Epithelial cell of proximal tubule (primary cell): ENCODE data around the gene PARD6B. TPM values are rescaled to one million over a fixed set of nuclear protein-coding genes. Genes with fewer than 3 reads are reported as not detected.
"Not testable (repeated sequence)": the region's sequence is repeated elsewhere in the genome, so short reads cannot be mapped to it uniquely, and the experiment has no call there.

Experiments used
- DNase-seq: peaks from one replicate; pipeline ENCODE4 v3.0.0-alpha.2; 2011; ENCODE audit warnings: low read depth
- H3K4me3 ChIP-seq: 2 replicates; pipeline ENCODE4 v1.5.1; 2011; ENCODE audit warnings: low read depth, mild to moderate bottlenecking, low read length
- total RNA-seq: library from RNA; depleted of rRNA; stranded (reverse); fragments of >200 nt; gene quantifications from 2 replicates; pipeline ENCODE4 v1.2.3, GENCODE V29; 2015
- TF ChIP-seq, protein P1 (sequence below): conservative IDR thresholded peaks from 2 replicates; pipeline ENCODE4 v1.5.1; 2012; ENCODE audit warnings: low read depth, mild to moderate bottlenecking, low read length

PARD6B gene
- total RNA-seq, 1 donor from 2014 or later = 44.4 TPM

DNA sequence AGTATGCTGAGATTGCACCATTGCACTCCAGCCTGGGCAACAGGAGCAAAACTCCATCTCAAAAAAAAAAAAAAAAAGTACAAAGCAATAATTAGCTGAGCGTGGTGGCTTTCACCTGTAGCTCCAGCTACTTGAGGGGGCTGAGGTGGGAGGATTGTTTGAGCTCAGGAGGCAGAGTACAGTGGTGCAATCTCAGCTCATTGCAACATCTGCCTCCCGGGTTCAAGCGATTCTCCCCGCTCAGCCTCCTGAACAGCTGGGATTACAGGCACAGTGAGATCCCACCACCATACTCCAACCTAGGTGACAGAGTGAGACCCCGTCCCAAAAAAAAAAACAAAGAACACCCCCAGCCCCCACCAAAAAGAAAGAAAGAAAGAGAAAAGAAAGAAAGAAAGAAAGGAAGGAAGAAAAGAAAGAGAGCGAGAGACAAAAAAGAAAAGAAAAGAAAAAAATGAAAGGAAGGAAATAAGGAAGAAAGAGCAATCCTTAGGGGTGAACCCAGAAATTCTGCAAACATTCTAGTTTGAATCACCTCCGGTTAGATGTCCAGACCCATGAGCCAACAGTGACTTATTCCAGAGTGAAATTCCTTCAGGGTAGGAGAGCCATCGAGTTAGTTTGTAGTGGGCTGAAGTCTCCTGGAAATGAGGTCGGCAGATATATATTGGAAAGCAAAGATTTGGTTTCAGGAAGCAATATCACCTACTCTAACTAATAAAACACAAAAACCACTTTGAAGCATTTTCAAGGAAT, 36.8 kb upstream of the PARD6B start:
- no peak for DNase-seq
- H3K4me3 ChIP-seq = no peak overlapping the region
- TF ChIP-seq, protein P1, sequence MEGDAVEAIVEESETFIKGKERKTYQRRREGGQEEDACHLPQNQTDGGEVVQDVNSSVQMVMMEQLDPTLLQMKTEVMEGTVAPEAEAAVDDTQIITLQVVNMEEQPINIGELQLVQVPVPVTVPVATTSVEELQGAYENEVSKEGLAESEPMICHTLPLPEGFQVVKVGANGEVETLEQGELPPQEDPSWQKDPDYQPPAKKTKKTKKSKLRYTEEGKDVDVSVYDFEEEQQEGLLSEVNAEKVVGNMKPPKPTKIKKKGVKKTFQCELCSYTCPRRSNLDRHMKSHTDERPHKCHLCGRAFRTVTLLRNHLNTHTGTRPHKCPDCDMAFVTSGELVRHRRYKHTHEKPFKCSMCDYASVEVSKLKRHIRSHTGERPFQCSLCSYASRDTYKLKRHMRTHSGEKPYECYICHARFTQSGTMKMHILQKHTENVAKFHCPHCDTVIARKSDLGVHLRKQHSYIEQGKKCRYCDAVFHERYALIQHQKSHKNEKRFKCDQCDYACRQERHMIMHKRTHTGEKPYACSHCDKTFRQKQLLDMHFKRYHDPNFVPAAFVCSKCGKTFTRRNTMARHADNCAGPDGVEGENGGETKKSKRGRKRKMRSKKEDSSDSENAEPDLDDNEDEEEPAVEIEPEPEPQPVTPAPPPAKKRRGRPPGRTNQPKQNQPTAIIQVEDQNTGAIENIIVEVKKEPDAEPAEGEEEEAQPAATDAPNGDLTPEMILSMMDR = no peak

DNA sequence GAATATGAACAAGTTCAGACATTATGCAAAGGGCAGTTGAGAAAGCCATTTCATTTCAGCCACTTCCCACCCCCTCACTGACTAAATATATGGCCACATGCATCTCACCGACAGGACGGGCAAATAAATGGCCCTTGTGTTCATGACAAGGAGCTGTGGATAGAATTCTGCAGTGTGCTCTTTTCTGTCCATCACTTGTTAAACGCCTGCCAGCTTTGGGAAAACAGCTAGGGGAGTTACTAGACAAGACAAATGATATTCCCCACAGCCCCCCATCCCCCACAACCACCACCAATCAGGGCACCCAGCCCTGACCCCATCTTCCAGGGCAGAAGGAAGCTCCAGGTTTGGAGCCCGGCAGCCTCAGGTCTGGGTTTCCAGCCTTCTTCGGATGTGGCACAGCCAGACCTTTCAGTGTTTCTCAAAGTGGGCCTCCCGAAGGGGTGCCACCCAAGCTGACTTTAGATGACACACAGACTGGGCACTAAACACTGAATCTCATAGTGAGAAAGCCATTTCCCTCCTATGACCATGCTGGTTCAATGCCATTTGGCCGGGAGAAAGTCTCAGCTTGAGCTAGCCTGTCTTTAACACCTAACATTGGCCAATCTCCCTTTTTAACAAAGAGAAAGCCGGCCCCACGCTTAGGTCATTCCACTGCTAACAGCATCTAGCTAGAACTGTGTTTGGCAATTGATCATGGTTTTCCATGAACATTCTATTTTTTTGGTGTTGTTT, 36.1 kb upstream of the PARD6B start:
- DNase-seq = no peak
- no peak overlapping the region for H3K4me3 ChIP-seq
- TF ChIP-seq, protein P1 = no peak

DNA sequence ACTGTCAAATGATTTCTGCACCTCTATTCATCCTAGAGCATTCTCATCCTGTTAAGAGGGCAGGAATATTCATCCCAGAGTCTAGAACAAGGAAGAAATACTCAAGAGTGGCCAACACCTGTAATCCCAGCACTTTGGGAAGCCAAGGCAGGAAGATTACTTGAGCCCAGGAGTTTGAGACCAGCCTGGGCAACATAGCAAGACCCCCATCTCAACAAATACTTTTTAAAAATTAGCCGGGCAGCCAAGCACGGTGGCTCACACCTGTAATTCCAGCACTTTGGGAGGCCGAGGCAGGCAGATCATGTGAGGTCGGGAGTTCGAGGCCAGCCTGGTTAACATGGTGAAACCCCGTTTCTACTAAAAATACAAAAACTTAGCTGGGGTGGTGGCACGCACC, 33.1 kb upstream of the PARD6B start:
- not testable (repeated sequence) for DNase-seq, H3K4me3 ChIP-seq

DNA sequence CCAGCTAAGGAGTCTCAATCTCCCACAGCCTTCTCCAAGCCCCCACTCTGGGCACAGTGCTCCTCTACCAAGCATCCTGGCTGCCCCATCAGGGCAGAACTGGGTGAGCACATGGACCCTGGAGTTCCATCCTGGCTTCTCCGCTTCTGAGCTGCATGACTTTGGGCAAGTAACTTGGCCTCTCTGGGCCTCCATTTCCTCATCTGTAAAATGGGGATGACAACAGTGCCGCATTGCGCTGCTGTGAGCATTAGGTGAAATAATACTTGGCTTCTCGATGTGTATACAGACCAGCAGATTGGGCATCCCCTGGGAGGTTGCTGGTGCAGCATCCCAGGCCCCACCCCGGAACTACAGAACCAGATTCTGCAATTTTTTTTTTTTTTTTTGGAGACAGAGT, 31.7 kb upstream of the PARD6B start:
- no peak overlapping the region for H3K4me3 ChIP-seq
- TF ChIP-seq, protein P1 = no peak
- DNase-seq = no peak

DNA sequence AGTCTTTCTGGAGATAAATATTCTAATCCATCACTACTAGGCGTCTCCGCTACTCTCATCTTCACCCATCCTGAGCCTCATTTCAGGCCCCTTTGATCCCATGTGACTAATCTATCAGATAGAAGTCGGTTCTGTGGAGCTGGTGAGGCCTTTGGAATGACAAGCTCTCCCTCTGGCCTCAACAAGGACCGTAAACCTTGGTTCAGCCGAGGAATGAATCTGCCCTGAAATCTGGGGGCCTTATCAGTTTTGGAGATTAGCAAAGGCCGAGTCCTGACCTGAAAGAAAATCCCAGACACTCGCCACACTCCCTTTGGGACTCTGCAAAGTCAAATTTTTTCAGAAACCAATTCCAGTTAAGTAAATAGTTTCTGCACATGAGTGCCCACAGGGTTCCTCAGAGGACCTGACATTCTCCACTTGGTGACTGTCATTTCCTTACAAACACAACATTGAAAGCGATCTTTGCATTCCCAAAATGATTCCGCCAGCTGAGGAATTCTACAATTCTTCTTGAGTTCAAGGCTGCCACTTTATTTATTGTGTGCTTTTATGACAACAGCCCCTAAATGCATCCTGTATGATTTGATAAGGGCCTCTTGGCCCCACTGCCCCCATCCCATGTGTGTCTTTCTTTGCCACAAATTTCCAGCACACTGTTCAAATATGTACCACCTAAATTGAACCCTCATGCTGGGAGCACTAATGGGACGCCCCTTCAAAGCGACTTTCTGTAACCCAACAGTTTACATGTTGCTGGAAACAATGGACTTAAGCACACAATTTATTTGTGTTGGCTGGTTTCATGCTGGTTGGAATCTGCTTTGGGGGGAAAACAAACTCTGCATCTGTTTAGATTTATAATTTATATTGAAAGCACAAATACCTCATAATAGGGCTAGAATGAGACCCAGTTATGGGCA, 30.1 kb upstream of the PARD6B start:
- no peak for DNase-seq
- TF ChIP-seq, protein P1 = no peak
- no peak overlapping the region for H3K4me3 ChIP-seq

DNA sequence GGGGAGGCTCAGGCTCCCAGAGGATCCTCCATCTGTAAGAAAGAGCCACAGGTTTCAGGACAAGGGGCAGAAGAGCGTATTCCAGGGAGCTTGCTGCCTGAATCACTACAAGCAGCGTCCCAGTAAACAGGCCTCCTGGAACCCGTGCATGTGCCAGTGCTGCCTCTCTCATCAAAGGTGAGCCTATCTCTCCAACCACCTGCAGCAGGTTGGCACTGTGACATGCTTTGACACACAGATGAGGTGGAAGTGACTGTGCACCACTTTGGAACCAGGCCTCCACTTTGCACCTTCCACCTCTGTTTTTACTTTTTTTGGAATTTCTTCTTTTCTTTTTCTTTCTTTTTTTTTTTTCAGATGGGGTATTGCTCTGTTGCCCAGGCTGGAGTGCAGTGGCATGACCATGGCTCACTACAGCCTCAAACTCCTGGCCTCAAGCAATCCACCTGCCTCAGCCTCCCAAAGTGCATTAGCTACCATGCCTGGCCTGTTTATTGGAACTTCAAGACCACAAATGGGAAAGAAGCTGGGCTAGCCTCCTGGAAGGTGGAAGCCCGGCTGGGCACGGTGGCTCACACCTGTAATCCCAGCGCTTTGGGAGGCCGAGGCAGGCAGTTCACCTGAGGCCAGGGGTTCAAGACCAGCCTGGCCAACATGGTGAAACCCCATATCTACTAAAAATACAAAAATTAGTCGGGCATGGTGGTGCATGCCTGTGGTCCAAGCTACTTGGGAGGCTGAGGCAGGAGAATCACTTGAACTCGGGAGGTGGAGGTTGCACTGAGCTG, 27.5 kb upstream of the PARD6B start:
- not testable (repeated sequence) for H3K4me3 ChIP-seq, DNase-seq

DNA sequence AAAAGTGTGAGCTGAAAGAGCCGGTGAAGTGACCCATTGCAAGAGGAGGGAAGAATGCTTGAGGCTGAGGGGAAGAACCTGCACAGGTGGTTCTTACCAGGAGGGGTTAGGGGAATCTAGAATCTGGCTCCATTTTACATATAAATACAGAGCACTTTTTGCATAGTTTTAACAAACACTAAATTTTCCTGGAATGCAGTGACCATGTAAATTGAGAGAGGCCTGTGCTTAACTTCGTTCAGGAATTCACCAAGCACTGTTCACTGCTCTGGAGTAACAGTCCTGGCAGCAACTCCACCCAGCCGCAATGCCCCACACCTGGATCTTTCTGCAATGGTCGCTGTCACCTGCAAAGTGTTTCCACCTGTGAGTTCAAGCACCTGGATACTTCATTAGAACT, 26.9 kb upstream of the PARD6B start:
- no peak overlapping the region for H3K4me3 ChIP-seq
- DNase-seq = no peak
- TF ChIP-seq, protein P1 = no peak
